OCI-LY7 (cell line): ENCODE data around the gene PPM1F.

Experiments
- CTCF ChIP-seq: fragments of 200-600 bp; sonication (generic); conservative IDR thresholded peaks from 2 replicates; pipeline ENCODE4 v1.5.1; 2014; ENCODE audit warnings: mild to moderate bottlenecking, antibody characterized with exemption, low read length, moderate library complexity, mixed read lengths
- EZH2phosphoT487 ChIP-seq: fragments of 200-600 bp; sonication (generic); IDR thresholded peaks from 2 replicates; pipeline ENCODE4 v1.6.1; 2018; ENCODE audit warnings: low read depth, borderline replicate concordance, mild to moderate bottlenecking, mixed run types, antibody characterized with exemption, low read length, moderate library complexity, mixed read lengths

- 0 out of 2 replicates have a peak, but pooled peaks have one; percentile 7 for TF ChIP-seq CTCF
- TF ChIP-seq EZH2phosphoT487: no peak
These were observed 32.6 kb upstream of the PPM1F start for GRCh38 chr22:21985214-21985613.
